ENCODE data around the gene BRAP. TPM values are rescaled to one million over a fixed set of nuclear protein-coding genes. Genes with fewer than 3 reads are reported as not detected.
A peak's percentile ranks its signal among the peaks of the same experiment; 100 is the strongest.

BRAP gene, protein sequence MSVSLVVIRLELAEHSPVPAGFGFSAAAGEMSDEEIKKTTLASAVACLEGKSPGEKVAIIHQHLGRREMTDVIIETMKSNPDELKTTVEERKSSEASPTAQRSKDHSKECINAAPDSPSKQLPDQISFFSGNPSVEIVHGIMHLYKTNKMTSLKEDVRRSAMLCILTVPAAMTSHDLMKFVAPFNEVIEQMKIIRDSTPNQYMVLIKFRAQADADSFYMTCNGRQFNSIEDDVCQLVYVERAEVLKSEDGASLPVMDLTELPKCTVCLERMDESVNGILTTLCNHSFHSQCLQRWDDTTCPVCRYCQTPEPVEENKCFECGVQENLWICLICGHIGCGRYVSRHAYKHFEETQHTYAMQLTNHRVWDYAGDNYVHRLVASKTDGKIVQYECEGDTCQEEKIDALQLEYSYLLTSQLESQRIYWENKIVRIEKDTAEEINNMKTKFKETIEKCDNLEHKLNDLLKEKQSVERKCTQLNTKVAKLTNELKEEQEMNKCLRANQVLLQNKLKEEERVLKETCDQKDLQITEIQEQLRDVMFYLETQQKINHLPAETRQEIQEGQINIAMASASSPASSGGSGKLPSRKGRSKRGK
- polyA plus RNA-seq = 23.4 and 28.5 TPM in 2 replicates
- polyA minus RNA-seq = 50.4 and 53.0 TPM in 2 replicates

- Histone ChIP-seq H3K9me3 (ENCODE audit: low read length) (no peaks in the 10 kb centered on the region), H3F3A (ENCODE audit: insufficient read depth, low read length, poor library complexity, severe bottlenecking) (no peaks in the 10 kb centered on the region), H3K27ac (ENCODE audit: low read length) (peak within 1 kb of the TSS; percentile 64), H3K79me2 (replicated peaks; ENCODE audit: insufficient read depth, low read length) (peaks cover 29% of the 10 kb centered on the region), H3K4me2 (ENCODE audit: low read length) (peak within 1 kb of the TSS; percentile 92), H3K36me3 (ENCODE audit: insufficient read depth, low read length) (no peaks in the 10 kb centered on the region), H3K27me3 (ENCODE audit: insufficient read depth, low read depth, low read length) (no peaks in the 10 kb centered on the region), H3K9ac (ENCODE audit: low read length) (peak within 1 kb of the TSS; percentile 87), H2AFZ (ENCODE audit: low read depth, low read length) (peak within 1 kb of the TSS; percentile 52), H3K9me2 (ENCODE audit: insufficient read depth, low read length) (no peaks in the 10 kb centered on the region), H3K4me3 (ENCODE audit: low read length) (peak within 1 kb of the TSS; percentile 71), H4K20me1 (ENCODE audit: insufficient read depth) (no peaks in the 10 kb centered on the region)
- TF ChIP-seq TAF1 (IDR thresholded peaks at IDR 0.05; ENCODE audit: low read depth) = no peak
- TF ChIP-seq SMC3 (conservative IDR thresholded peaks at IDR 0.05; ENCODE audit: poor library complexity) = no peak
- no peak for TF ChIP-seq EZH2 (IDR thresholded peaks at IDR 0.05; ENCODE audit: borderline replicate concordance, insufficient read depth, low read length, poor library complexity, severe bottlenecking)
- peak; percentile 88 for TF ChIP-seq MXI1 (conservative IDR thresholded peaks at IDR 0.05; ENCODE audit: poor library complexity, severe bottlenecking)
- peak; percentile 88 for TF ChIP-seq POLR2AphosphoS5 (IDR thresholded peaks at IDR 0.05)
- TF ChIP-seq RAD21 (conservative IDR thresholded peaks at IDR 0.05) = peak; percentile 33
Measured at GRCh38 chr12:111685811-111686573, at the start of gene BRAP, which contains the start of gene ACAD10. Gene BRAP, minus strand, starts transcription at chr12:111685956. Its CDS starts 164 bp downstream, at chr12:111685792. Gene ACAD10, plus strand, starts transcription at chr12:111686053. Its CDS starts 6,657 bp downstream, at chr12:111692710.

DNA sequence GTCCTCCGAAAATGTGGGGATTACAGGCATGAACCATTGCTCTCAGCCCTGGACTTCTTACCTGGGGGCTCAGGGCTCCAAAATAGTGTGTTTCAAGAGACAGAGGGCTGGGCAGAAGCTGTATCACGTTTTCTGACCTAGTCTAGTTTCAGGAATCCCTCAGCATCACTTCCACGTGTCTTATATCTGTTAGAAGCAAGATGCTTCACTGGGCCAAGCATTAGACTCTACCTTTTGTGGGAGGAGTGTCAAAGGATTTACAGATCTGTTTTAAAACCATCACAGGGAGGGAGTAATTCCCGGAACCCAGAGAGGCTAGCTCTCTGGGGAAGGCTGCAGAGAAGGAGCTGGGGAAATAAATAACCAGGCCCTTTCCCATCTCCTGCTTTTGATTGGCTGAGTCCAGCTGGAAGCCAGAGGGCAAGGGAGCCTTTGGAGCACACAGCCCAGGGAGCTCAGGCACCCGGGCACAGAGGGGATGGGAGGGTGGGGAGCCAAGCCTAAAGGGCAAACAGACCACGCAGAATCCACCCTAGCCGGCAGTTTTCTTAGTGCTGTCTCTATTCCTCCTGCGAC lies 47.7 kb upstream of the BRAP start:
- Histone ChIP-seq H4K20me1 (ENCODE audit: insufficient read depth) (no peaks in the 10 kb centered on the region), H3K9me2 (ENCODE audit: insufficient read depth, low read length) (no peaks in the 10 kb centered on the region), H2AFZ (ENCODE audit: low read depth, low read length) (no peak overlapping the region), H3F3A (ENCODE audit: insufficient read depth, low read length, poor library complexity, severe bottlenecking) (no peaks in the 10 kb centered on the region), H3K9me3 (ENCODE audit: low read length) (no peaks in the 10 kb centered on the region), H3K36me3 (ENCODE audit: insufficient read depth, low read length) (no peaks in the 10 kb centered on the region), H3K27ac (ENCODE audit: low read length) (no peak overlapping the region), H3K27me3 (ENCODE audit: insufficient read depth, low read depth, low read length) (no peaks in the 10 kb centered on the region), H3K9ac (ENCODE audit: low read length) (no peak overlapping the region), H3K4me3 (ENCODE audit: low read length) (no peak overlapping the region), H3K79me2 (replicated peaks; ENCODE audit: insufficient read depth, low read length) (no peaks in the 10 kb centered on the region), H3K4me2 (ENCODE audit: low read length) (no peak overlapping the region)
- TF ChIP-seq TAF1 (IDR thresholded peaks at IDR 0.05; ENCODE audit: low read depth) (no peak), POLR2AphosphoS5 (IDR thresholded peaks at IDR 0.05) (no peak), CTCF (IDR thresholded peaks at IDR 0.05; ENCODE audit: poor library complexity, severe bottlenecking) (no peak), REST (IDR thresholded peaks at IDR 0.05; ENCODE audit: borderline replicate concordance) (no peak), EP300 (conservative IDR thresholded peaks at IDR 0.05; ENCODE audit: poor library complexity, severe bottlenecking) (no peak), RAD21 (conservative IDR thresholded peaks at IDR 0.05) (no peak), SMC3 (conservative IDR thresholded peaks at IDR 0.05; ENCODE audit: poor library complexity) (no peak), MXI1 (conservative IDR thresholded peaks at IDR 0.05; ENCODE audit: poor library complexity, severe bottlenecking) (no peak), EZH2 (IDR thresholded peaks at IDR 0.05; ENCODE audit: borderline replicate concordance, insufficient read depth, low read length, poor library complexity, severe bottlenecking) (no peak)

Data from neural cell (in vitro differentiated cells).